ENCODE measurements around the gene PDE11A. TPM values are rescaled to one million over a fixed set of nuclear protein-coding genes. Genes with fewer than 3 reads are reported as not detected.

Gene PDE11A
- total RNA-seq, 1 experiment from 2014 or later, result 0.13 TPM

DNA sequence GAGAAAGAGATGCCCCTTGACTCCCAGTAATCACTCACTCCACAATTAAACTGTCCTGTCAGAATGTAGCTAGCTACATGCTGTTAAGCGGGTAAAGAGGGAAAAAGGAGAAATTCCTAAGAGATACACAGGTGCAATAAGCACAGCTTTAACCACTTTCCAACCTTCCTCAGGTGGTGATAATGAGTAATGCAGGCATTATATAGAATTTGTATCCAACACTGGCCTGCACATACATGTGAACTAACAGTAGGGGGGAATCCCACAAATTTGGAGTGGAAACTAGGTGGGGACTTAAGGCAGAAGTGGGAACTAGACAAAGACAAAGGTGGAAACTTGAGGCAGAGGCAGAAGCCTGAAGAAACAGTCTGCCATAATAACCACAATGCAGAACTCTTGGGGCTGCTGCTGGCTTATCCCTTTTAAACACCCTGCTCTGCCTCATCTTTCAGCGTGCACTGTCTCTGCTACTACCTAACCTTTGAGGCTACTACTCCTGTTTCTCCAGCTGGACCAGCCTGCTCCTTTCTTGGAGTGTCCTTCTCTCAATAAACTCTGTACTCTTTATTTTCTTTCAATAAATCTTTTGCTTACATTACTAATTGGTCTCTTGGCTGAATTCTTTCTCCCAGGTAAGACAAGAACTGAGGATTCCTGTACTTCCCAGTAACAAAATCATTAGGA lies 259.7 kb downstream of the PDE11A start:
- H3K9me3 ChIP-seq (ENCODE audit: control insufficient read depth, low read depth, low read length), result no peaks in the 10 kb centered on the region
- no peak overlapping the region for H2BK5ac ChIP-seq (ENCODE audit: insufficient read length, low read length)
- H2AK5ac ChIP-seq (ENCODE audit: insufficient read length, low read length), result no peak overlapping the region
- H4K91ac ChIP-seq (ENCODE audit: insufficient read length, low read depth, low read length), result no peak overlapping the region
- H2BK120ac ChIP-seq (ENCODE audit: low read depth, low read length, poor library complexity, severe bottlenecking), result no peak overlapping the region
- no peak overlapping the region for H2AFZ ChIP-seq (ENCODE audit: low read length)
- no peak overlapping the region for H3K56ac ChIP-seq (ENCODE audit: insufficient read length, low read depth, low read length)
- Mint-ChIP-seq H3K9me3 (peaks cover 3 to 6% of the 10 kb centered on the region in 2 experiments; a peak in 4 of 5 replicates), H3K27ac (no peak overlapping the region; a peak in 1 of 7 replicates), H3K27me3 (ENCODE audit: low read depth) (peaks cover 11% of the 10 kb centered on the region), H3K4me3 (no peak overlapping the region), H3K4me1 (no peaks in the 10 kb centered on the region), H3K36me3 (ENCODE audit: insufficient read depth in 1 of 3, low read depth in 3 of 3) (no peaks in the 10 kb centered on the region)
- H3K9ac ChIP-seq (ENCODE audit: extremely low read depth, insufficient read length, low read length), result no peak overlapping the region
- no peak overlapping the region for H2BK20ac ChIP-seq (ENCODE audit: low read depth, low read length, poor library complexity, severe bottlenecking)
- no peak overlapping the region for H4K8ac ChIP-seq (replicated peaks; ENCODE audit: insufficient read length, low read depth, low read length)
- H2BK15ac ChIP-seq (ENCODE audit: low read depth, low read length), result no peak overlapping the region
- H3K23me2 ChIP-seq (ENCODE audit: insufficient read length, low read depth, low read length, poor library complexity, severe bottlenecking), result no peaks in the 10 kb centered on the region
- WGBS (ENCODE audit: extremely low coverage, insufficient read length, low lambda C conversion rate), result no CpG with 5 or more reads among the region's 2 CpGs
- no peaks in the 10 kb centered on the region for H3K79me2 ChIP-seq (ENCODE audit: insufficient read depth, low read length)
- no peak overlapping the region for H3K4ac ChIP-seq (ENCODE audit: low read depth, low read length)
- H3K4me2 ChIP-seq (ENCODE audit: insufficient read depth, insufficient read length, low read length), result no peak overlapping the region
- H3K4me1 ChIP-seq (ENCODE audit: insufficient read depth, low read length), result no peaks in the 10 kb centered on the region
- H2BK12ac ChIP-seq (ENCODE audit: insufficient read length, low read depth, low read length), result no peak overlapping the region
- no peak overlapping the region for H3K14ac ChIP-seq (ENCODE audit: insufficient read depth, low read length)
- H4K5ac ChIP-seq (ENCODE audit: insufficient read length, low read depth, low read length), result no peak overlapping the region
- H3K18ac ChIP-seq (ENCODE audit: insufficient read length, low read depth, low read length), result no peak overlapping the region
- H3K27me3 ChIP-seq (ENCODE audit: insufficient read depth, low read length), result no peaks in the 10 kb centered on the region
- no peak overlapping the region for H3K27ac ChIP-seq (ENCODE audit: insufficient read length, low read depth, low read length)
- no peak overlapping the region for H3K23ac ChIP-seq (ENCODE audit: insufficient read length, low read depth, low read length)
- DNase-seq, result no peak
- no peaks in the 10 kb centered on the region for H3K79me1 ChIP-seq (ENCODE audit: insufficient read depth, low read depth, low read length, poor library complexity, severe bottlenecking)
- TF ChIP-seq, protein P1, sequence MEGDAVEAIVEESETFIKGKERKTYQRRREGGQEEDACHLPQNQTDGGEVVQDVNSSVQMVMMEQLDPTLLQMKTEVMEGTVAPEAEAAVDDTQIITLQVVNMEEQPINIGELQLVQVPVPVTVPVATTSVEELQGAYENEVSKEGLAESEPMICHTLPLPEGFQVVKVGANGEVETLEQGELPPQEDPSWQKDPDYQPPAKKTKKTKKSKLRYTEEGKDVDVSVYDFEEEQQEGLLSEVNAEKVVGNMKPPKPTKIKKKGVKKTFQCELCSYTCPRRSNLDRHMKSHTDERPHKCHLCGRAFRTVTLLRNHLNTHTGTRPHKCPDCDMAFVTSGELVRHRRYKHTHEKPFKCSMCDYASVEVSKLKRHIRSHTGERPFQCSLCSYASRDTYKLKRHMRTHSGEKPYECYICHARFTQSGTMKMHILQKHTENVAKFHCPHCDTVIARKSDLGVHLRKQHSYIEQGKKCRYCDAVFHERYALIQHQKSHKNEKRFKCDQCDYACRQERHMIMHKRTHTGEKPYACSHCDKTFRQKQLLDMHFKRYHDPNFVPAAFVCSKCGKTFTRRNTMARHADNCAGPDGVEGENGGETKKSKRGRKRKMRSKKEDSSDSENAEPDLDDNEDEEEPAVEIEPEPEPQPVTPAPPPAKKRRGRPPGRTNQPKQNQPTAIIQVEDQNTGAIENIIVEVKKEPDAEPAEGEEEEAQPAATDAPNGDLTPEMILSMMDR (conservative IDR thresholded peaks at IDR 0.05), result peak; percentile 29; the same call in 2 of the 3 replicates
- H4K20me1 ChIP-seq (ENCODE audit: control insufficient read depth, insufficient read depth, insufficient read length), result no peaks in the 10 kb centered on the region
- no peak overlapping the region for H3T11ph ChIP-seq (ENCODE audit: low read length)
